K562 (cell line): ENCODE measurements around the gene POLD2. TPM values are rescaled to one million over a fixed set of nuclear protein-coding genes. Genes with fewer than 3 reads are reported as not detected.

Experiments used
- BACH1 ChIP-seq: fragments of 200-800 bp; sonication (Bioruptor generic); IDR thresholded peaks from 2 replicates; pipeline ENCODE4 v1.6.1; 2016; ENCODE audit warnings: missing genetic modification characterization, missing compliant biosample characterization
- CBFB ChIP-seq: sonication (generic); formaldehyde crosslinking; IDR thresholded peaks from 2 replicates; pipeline ENCODE4 v1.4.0; 2020; ENCODE audit warnings: mild to moderate bottlenecking, missing genetic modification reagents
- ELF2 ChIP-seq: fragments of 250-450 bp; sonication (Bioruptor Pico); IDR thresholded peaks from 2 replicates; pipeline ENCODE4 v1.5.0; 2021; ENCODE audit warnings: mild to moderate bottlenecking
- HDAC1 ChIP-seq, 2 experiments: fragments of 450-650 bp; IDR thresholded peaks; 2 replicates each; pipeline ENCODE4 v1.6.1; 2016 to 2017; ENCODE audit warnings: inconsistent platforms in 1 of 2, mild to moderate bottlenecking in 1 of 2, moderate library complexity in 1 of 2
- MAFK ChIP-seq: IDR thresholded peaks from 2 replicates; pipeline ENCODE4 v1.6.1; 2011; ENCODE audit warnings: low read length, improper control_type of control experiment
- NCOA2 ChIP-seq, 2 experiments: fragments of 450-650 bp; IDR thresholded peaks; 2 replicates each; pipeline ENCODE4 v1.6.1; 2018; ENCODE audit warnings: mild to moderate bottlenecking in 2 of 2, moderate library complexity in 1 of 2; ENCODE audit not compliant: partially characterized antibody in 2 of 2
- POU5F1 ChIP-seq: fragments of 150-350 bp; IDR thresholded peaks from 2 replicates; pipeline ENCODE4 v1.6.1; 2014; ENCODE audit warnings: borderline replicate concordance, low read length, low read depth, mild to moderate bottlenecking; ENCODE audit not compliant: partially characterized antibody
- RBFOX2 ChIP-seq: fragments of 200-400 bp; formaldehyde crosslinking; IDR thresholded peaks from 2 replicates; pipeline ENCODE4 v1.6.1; 2017; ENCODE audit warnings: low read depth, mild to moderate bottlenecking, low read length, moderate library complexity
- RFX7 ChIP-seq: fragments of 250-450 bp; sonication (Bioruptor Pico); IDR thresholded peaks from 2 replicates; pipeline ENCODE4 v1.5.1; 2021; ENCODE audit warnings: mild to moderate bottlenecking
- SIN3A ChIP-seq, 2 experiments: fragments of 150-350 bp in 1 of 2; IDR thresholded peaks; 2 replicates each; pipeline ENCODE4 v1.6.1; 2011 to 2016; ENCODE audit warnings: borderline replicate concordance in 2 of 2, low read depth in 2 of 2, low read length in 2 of 2, mild to moderate bottlenecking in 2 of 2, moderate library complexity in 2 of 2; ENCODE audit not compliant: control insufficient read depth in 1 of 2
- SIRT6 ChIP-seq: IDR thresholded peaks from one replicate; pipeline ENCODE4 v1.6.1; 2012; ENCODE audit warnings: low read depth, mild to moderate bottlenecking, control low read depth, inconsistent platforms, low read length, moderate library complexity
- SREBF1 ChIP-seq: fragments of 150-350 bp; IDR thresholded peaks from 2 replicates; pipeline ENCODE4 v1.6.1; 2014; ENCODE audit warnings: antibody characterized with exemption, low read depth, low read length, borderline replicate concordance
- ZNF324 ChIP-seq: fragments of 250-450 bp; sonication (Bioruptor Pico); IDR thresholded peaks from 2 replicates; pipeline ENCODE4 v1.4.0; 2020; ENCODE audit warnings: mild to moderate bottlenecking
- ZNF445 ChIP-seq: fragments of 250-450 bp; sonication (Bioruptor Pico); IDR thresholded peaks from 2 replicates; pipeline ENCODE4 v1.4.0; 2020; ENCODE audit warnings: low read depth, mild to moderate bottlenecking, moderate library complexity
- ZNF592 ChIP-seq: fragments of 450-650 bp; IDR thresholded peaks from 2 replicates; pipeline ENCODE4 v1.6.1; 2017; ENCODE audit warnings: antibody characterized with exemption, mild to moderate bottlenecking
- ZNF778 ChIP-seq: fragments of 450-650 bp; formaldehyde crosslinking; IDR thresholded peaks from 2 replicates; pipeline ENCODE4 v1.4.0; 2020; ENCODE audit warnings: mild to moderate bottlenecking, moderate library complexity
- polyA plus RNA-seq, 8 experiments: library from polyadenylated mRNA; depleted of rRNA in 4 of 8; stranded (reverse) in 5 of 8; unstranded in 3 of 8; fragments of >200 nt; fragmentation: Nextera tagmentation in 2 of 8; fragmentation: Illumina TruSeq in 1 of 8; extraction: Ambion mirVana in 2 of 8; extraction: Trizol in 1 of 8; gene quantifications; 2 replicates each; pipeline versions ENCODE4 v1.2.1 to v1.2.3, GENCODE V29; 2011 to 2014; ENCODE audit warnings: inconsistent platforms in 1 of 8, missing spikeins in 1 of 8
- total RNA-seq, 7 experiments: library from RNA; depleted of rRNA in 6 of 7; stranded (reverse); fragments of >200 nt in 6 of 7; fragmentation: Illumina TruSeq in 2 of 7; extraction: Trizol in 2 of 7; gene quantifications; 2 replicates each; pipeline versions ENCODE4 v1.2.1 to v1.2.3, GENCODE V29; 2011 to 2021; ENCODE audit warnings: low replicate concordance in 1 of 7
- TF ChIP-seq, protein P1 (sequence below): fragments of 450-650 bp; formaldehyde crosslinking; IDR thresholded peaks from 2 replicates; pipeline ENCODE4 v1.4.0; 2020; ENCODE audit warnings: mild to moderate bottlenecking, moderate library complexity
- TF ChIP-seq, protein P2 (sequence below), 2 experiments: IDR thresholded peaks in 1 of 2; conservative IDR thresholded peaks in 1 of 2; 2 replicates each; pipeline ENCODE4 v1.6.1; 2016; ENCODE audit warnings: low read depth in 2 of 2, mild to moderate bottlenecking in 1 of 2, missing compliant biosample characterization in 1 of 2, missing genetic modification characterization in 1 of 2, moderate library complexity in 1 of 2

POLD2 gene
- total and polyA plus RNA-seq, 9 of the 15 experiments (the other 6 are each of a cell fraction or from before 2014, with no cell fraction given), result 29.7 to 259 (median 225) TPM

DNA sequence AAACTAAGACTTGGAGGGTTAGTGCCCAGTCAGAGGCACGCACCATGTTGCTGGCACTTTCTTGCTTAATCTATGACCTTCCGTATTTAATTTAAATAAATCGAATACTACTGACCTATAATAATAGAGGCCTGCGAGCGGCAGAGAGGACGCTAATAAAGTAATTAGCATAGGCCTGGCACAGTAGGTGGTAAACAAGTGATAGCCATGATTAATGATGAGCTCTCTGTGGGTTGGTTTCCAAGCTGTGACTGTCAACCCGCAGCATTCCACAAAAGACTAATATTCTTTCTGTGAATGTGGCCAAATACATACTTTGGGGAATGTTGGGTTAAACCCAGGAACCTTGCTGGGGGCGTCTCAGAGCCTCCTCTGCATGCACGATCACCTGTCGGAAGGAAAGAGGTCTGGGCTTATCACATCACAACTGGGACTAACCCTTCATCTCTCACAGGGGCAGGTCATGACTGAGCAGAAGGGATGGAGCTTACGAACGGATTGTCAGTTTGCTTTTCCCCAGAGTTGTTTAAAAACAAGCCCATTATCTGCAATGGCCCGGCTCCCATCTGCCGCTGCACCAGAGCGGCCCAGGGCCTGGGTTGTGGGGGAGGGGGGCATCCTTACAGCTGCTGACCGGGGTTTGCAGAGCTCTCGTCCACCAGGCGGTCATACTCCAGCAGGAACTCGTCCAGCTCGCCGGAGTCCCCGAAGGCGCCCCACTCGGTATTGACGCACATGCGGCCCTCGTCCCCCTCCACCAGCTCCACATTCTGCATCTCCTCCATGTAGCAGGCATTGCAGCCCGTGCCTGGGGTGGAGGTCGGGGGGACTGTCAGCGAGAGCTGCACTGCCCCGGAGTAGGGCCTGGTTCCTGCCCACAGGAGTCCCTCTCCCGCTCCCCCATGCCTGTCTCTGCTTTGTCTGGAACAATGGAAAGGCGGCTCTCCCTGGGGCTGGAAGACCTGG, 24.0 kb upstream of the POLD2 start (continued):
- 0 out of 4 replicates have a peak, but pooled peaks of 1 of the 2 experiments have one; percentile 26 for TF ChIP-seq SIN3A (IDR thresholded peaks at IDR 0.05; ENCODE audit: borderline replicate concordance in 2 of 2, control insufficient read depth in 1 of 2, low read depth in 2 of 2, low read length in 2 of 2)
- TF ChIP-seq POU5F1, result no peak
- TF ChIP-seq SREBF1, result no peak
- TF ChIP-seq, protein P1, sequence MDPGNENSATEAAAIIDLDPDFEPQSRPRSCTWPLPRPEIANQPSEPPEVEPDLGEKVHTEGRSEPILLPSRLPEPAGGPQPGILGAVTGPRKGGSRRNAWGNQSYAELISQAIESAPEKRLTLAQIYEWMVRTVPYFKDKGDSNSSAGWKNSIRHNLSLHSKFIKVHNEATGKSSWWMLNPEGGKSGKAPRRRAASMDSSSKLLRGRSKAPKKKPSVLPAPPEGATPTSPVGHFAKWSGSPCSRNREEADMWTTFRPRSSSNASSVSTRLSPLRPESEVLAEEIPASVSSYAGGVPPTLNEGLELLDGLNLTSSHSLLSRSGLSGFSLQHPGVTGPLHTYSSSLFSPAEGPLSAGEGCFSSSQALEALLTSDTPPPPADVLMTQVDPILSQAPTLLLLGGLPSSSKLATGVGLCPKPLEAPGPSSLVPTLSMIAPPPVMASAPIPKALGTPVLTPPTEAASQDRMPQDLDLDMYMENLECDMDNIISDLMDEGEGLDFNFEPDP (CRISPR knock-in tag), result no peak
- peak; percentile 31 to 73; a peak in 3 of 4 replicates for TF ChIP-seq HDAC1 (IDR thresholded peaks at IDR 0.05)
- TF ChIP-seq, protein P2, sequence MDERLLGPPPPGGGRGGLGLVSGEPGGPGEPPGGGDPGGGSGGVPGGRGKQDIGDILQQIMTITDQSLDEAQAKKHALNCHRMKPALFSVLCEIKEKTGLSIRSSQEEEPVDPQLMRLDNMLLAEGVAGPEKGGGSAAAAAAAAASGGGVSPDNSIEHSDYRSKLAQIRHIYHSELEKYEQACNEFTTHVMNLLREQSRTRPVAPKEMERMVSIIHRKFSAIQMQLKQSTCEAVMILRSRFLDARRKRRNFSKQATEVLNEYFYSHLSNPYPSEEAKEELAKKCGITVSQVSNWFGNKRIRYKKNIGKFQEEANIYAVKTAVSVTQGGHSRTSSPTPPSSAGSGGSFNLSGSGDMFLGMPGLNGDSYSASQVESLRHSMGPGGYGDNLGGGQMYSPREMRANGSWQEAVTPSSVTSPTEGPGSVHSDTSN (CRISPR knock-in tag; IDR thresholded peaks at IDR 0.05; ENCODE audit: low read depth), result no peak
- TF ChIP-seq, protein P2 (tag; conservative IDR thresholded peaks at IDR 0.05; ENCODE audit: low read depth), result peak; percentile 42; the same call in 1 of the 2 replicates
- TF ChIP-seq RFX7 (CRISPR knock-in tag), result no peak
- TF ChIP-seq NCOA2 (IDR thresholded peaks at IDR 0.05; ENCODE audit: partially characterized antibody in 2 of 2), result no peak
- TF ChIP-seq BACH1, result no peak
- TF ChIP-seq ZNF778 (CRISPR knock-in tag), result no peak
- no peak for TF ChIP-seq ZNF445 (CRISPR knock-in tag)
- no peak for TF ChIP-seq ZNF324 (CRISPR knock-in tag)
- TF ChIP-seq ZNF592, result peak; percentile 36
- no peak for TF ChIP-seq ELF2
- no peak for TF ChIP-seq SIRT6
- TF ChIP-seq MAFK, result peak; percentile 41; the same call in 1 of the 2 replicates
- TF ChIP-seq CBFB, result no peak
- peak; percentile 71 for TF ChIP-seq RBFOX2
